OCI-LY1 (cell line): ENCODE data around the gene RFX1.

Experiments
- H2AFZ ChIP-seq: fragments of 200-600 bp; sonication (generic), shearing (Covaris generic); 2 replicates; pipeline ENCODE4 v1.6.0; 2014; ENCODE audit warnings: antibody characterized with exemption, mild to moderate bottlenecking, low read length
- H3F3A ChIP-seq: fragments of 200-600 bp; sonication (generic), shearing (Covaris generic); 2 replicates; pipeline ENCODE4 v1.6.0; 2014; ENCODE audit warnings: mild to moderate bottlenecking, antibody characterized with exemption, low read length, moderate library complexity; ENCODE audit not compliant: insufficient read depth
- H3K27ac ChIP-seq: fragments of 200-600 bp; sonication (generic); 2 replicates; pipeline ENCODE4 v1.5.1; 2014; ENCODE audit warnings: low read length, mixed run types, mild to moderate bottlenecking, low read depth; ENCODE audit not compliant: poor library complexity, severe bottlenecking
- H3K27me3 ChIP-seq: fragments of 200-600 bp; sonication (generic); 2 replicates; pipeline ENCODE4 v1.6.0; 2014; ENCODE audit warnings: antibody characterized with exemption, mild to moderate bottlenecking, low read length, moderate library complexity; ENCODE audit not compliant: insufficient read depth
- H3K36me3 ChIP-seq: fragments of 200-600 bp; sonication (generic); 2 replicates; pipeline ENCODE4 v1.6.1; 2014; ENCODE audit warnings: mild to moderate bottlenecking, antibody characterized with exemption, low read length, moderate library complexity, mixed read lengths; ENCODE audit not compliant: insufficient read depth
- H3K4me1 ChIP-seq: fragments of 200-600 bp; sonication (generic); 2 replicates; pipeline ENCODE4 v1.5.1; 2014; ENCODE audit warnings: mild to moderate bottlenecking, low read length, moderate library complexity; ENCODE audit not compliant: insufficient read depth, severe bottlenecking
- H3K4me2 ChIP-seq: fragments of 200-600 bp; sonication (generic), shearing (Covaris generic); 2 replicates; pipeline ENCODE4 v1.6.1; 2014; ENCODE audit warnings: low read length
- H3K4me3 ChIP-seq: fragments of 200-600 bp; sonication (generic); 2 replicates; pipeline ENCODE4 v1.5.1; 2014; ENCODE audit warnings: low read length, low read depth, mild to moderate bottlenecking, mixed read lengths; ENCODE audit not compliant: poor library complexity, severe bottlenecking
- H3K79me2 ChIP-seq: fragments of 200-600 bp; shearing (Covaris generic); 2 replicates; pipeline ENCODE4 v1.6.1; 2016; ENCODE audit warnings: mixed run types, low read length, mixed read lengths; ENCODE audit not compliant: insufficient read depth
- H3K9ac ChIP-seq: fragments of 200-600 bp; sonication (generic), shearing (Covaris generic); 2 replicates; pipeline ENCODE4 v1.6.1; 2014; ENCODE audit warnings: mild to moderate bottlenecking, low read length, mixed read lengths
- H3K9me2 ChIP-seq: fragments of 200-600 bp; sonication (generic), shearing (Covaris generic); 2 replicates; pipeline ENCODE4 v1.6.1; 2014; ENCODE audit warnings: low read depth, mild to moderate bottlenecking, low read length, mixed read lengths
- H3K9me3 ChIP-seq: fragments of 200-600 bp; shearing (Covaris generic); 2 replicates; pipeline ENCODE4 v1.6.1; 2014; ENCODE audit warnings: low read length, mixed read lengths
- H4K20me1 ChIP-seq: fragments of 200-600 bp; sonication (generic), shearing (Covaris generic); 2 replicates; pipeline ENCODE4 v1.6.0; 2016; ENCODE audit warnings: mild to moderate bottlenecking, low read length; ENCODE audit not compliant: insufficient read depth
- CTCF ChIP-seq: fragments of 200-600 bp; sonication (generic), shearing (Covaris generic); IDR thresholded peaks from 2 replicates; pipeline ENCODE4 v1.5.1; 2017; ENCODE audit warnings: mild to moderate bottlenecking, antibody characterized with exemption, low read length, moderate library complexity, mixed read lengths
- EZH2 ChIP-seq: fragments of 200-600 bp; sonication (generic), shearing (Covaris generic); IDR thresholded peaks from 2 replicates; pipeline ENCODE4 v1.8.0; 2017; ENCODE audit warnings: borderline replicate concordance, mixed run types, mild to moderate bottlenecking, antibody characterized with exemption, low read length, moderate library complexity, mixed read lengths

RFX1 gene

GRCh38 chr19:14015524-14016035 is 9.5 kb upstream of the RFX1 start:
- Histone ChIP-seq H3K27ac (peak overlapping the region; percentile 83), H2AFZ (no peak overlapping the region), H3K9me3 (no peaks in the 10 kb centered on the region), H3K4me2 (peak overlapping the region; percentile 49), H3F3A (peaks cover 8% of the 10 kb centered on the region; the same call in 1 of the 2 replicates), H3K36me3 (no peaks in the 10 kb centered on the region), H4K20me1 (no peaks in the 10 kb centered on the region), H3K9me2 (no peaks in the 10 kb centered on the region), H3K79me2 (no peaks in the 10 kb centered on the region), H3K27me3 (no peaks in the 10 kb centered on the region), H3K4me1 (peaks cover 30% of the 10 kb centered on the region), H3K4me3 (peak overlapping the region; percentile 10), H3K9ac (no peak overlapping the region)
- no peak for TF ChIP-seq CTCF

GRCh38 chr19:14012378-14012915 is 6.3 kb upstream of the RFX1 start:
- Histone ChIP-seq H3K27me3 (no peaks in the 10 kb centered on the region), H2AFZ (no peak overlapping the region), H3K9me3 (no peaks in the 10 kb centered on the region), H3K9me2 (no peaks in the 10 kb centered on the region), H4K20me1 (no peaks in the 10 kb centered on the region), H3K4me1 (peaks cover 18% of the 10 kb centered on the region), H3K27ac (no peak overlapping the region), H3K4me2 (no peak overlapping the region), H3F3A (peaks cover 8% of the 10 kb centered on the region; the same call in 1 of the 2 replicates), H3K4me3 (no peak overlapping the region), H3K79me2 (no peaks in the 10 kb centered on the region), H3K36me3 (no peaks in the 10 kb centered on the region), H3K9ac (no peak overlapping the region)
- TF ChIP-seq CTCF (no peak), EZH2 (no peak)

- Histone ChIP-seq H3K79me2 (no peaks in the 10 kb centered on the region), H3K27me3 (no peaks in the 10 kb centered on the region), H3K9me3 (no peaks in the 10 kb centered on the region), H3K36me3 (no peaks in the 10 kb centered on the region), H3K9me2 (no peaks in the 10 kb centered on the region), H3K4me1 (peaks cover 40% of the 10 kb centered on the region), H3K27ac (peak overlapping the region; percentile 58), H3K4me3 (peak overlapping the region; percentile 86), H2AFZ (peak overlapping the region; percentile 83; the same call in 1 of the 2 replicates), H3F3A (no peaks in the 10 kb centered on the region; the same call in 1 of the 2 replicates), H4K20me1 (no peaks in the 10 kb centered on the region), H3K4me2 (peak overlapping the region; percentile 78), H3K9ac (peak overlapping the region; percentile 88)
- TF ChIP-seq EZH2 (no peak), CTCF (no peak)
Measured at GRCh38 chr19:14006766-14007562, 844 bp upstream of the RFX1 start.
